Coronary artery (tissue), 2 donors: ENCODE measurements around the gene UBQLN4.

Source experiments
- DNase-seq: peaks from one replicate; pipeline ENCODE4 v3.0.0-alpha.2; 2017; ENCODE audit warnings: low spot score
- H3K27ac ChIP-seq, 2 donors: fragments of 200-600 bp; sonication (generic); one replicate each; pipeline ENCODE4 v1.5.1; 2016 to 2019
- H3K4me3 ChIP-seq: fragments of 200-600 bp; sonication (generic); 2 replicates; pipeline ENCODE4 v1.5.1; 2016; ENCODE audit warnings: mild to moderate bottlenecking, moderate library complexity
- CTCF ChIP-seq: fragments of 200-600 bp; sonication (generic); IDR thresholded peaks from one replicate; pipeline ENCODE4 v1.5.1; 2019; ENCODE audit warnings: antibody characterized with exemption

Gene UBQLN4

GRCh38 chr1:156002188-156002911 is 51.2 kb downstream of the UBQLN4 start:
- no peak for DNase-seq
- H3K27ac ChIP-seq = no peak overlapping the region
- H3K4me3 ChIP-seq = no peak overlapping the region
- no peak for TF ChIP-seq CTCF

GRCh38 chr1:156001662-156002171 is 51.9 kb downstream of the UBQLN4 start:
- H3K27ac ChIP-seq = no peak overlapping the region
- DNase-seq = no peak
- TF ChIP-seq CTCF = no peak
- no peak overlapping the region for H3K4me3 ChIP-seq

GRCh38 chr1:156001021-156001661 is 52.5 kb downstream of the UBQLN4 start:
- Histone ChIP-seq H3K27ac (no peak overlapping the region), H3K4me3 (no peak overlapping the region)
- TF ChIP-seq CTCF = no peak
- DNase-seq = no peak

- no peak for DNase-seq
- Histone ChIP-seq H3K4me3 (no peak overlapping the region), H3K27ac (no peak overlapping the region)
- no peak for TF ChIP-seq CTCF
Measured at GRCh38 chr1:155999964-156000363, 53.6 kb downstream of the UBQLN4 start.

- Histone ChIP-seq H3K27ac (no peak overlapping the region), H3K4me3 (no peak overlapping the region)
- no peak for DNase-seq
- TF ChIP-seq CTCF = no peak
Measured at GRCh38 chr1:155996166-155996565, 57.4 kb downstream of the UBQLN4 start.

- DNase-seq = no peak
- no peak for TF ChIP-seq CTCF
Measured at GRCh38 chr1:155993595-155993994, 60.0 kb downstream of the UBQLN4 start.

More at GRCh38 chr1:155993595-155993994, 60.0 kb downstream of the UBQLN4 start:
- Histone ChIP-seq H3K27ac (no peak overlapping the region), H3K4me3 (no peak overlapping the region)
